NCI-H146 treated with DMSO at 0.1 percent for 48 hours (cell line): Measurements from ENCODE around the gene DPH1.
A peak's percentile ranks its signal among the peaks of the same experiment; 100 is the strongest.

Experiments used
- DNase-seq: peaks from one replicate; lab custom pipeline; 2025; ENCODE audit not compliant: unreplicated experiment; lab: John Stamatoyannopoulos, UW

The DPH1 gene

GRCh38 chr17:2076087-2076984 is 46.4 kb downstream of the DPH1 start:
- peak; percentile 33 for DNase-seq

GRCh38 chr17:2077040-2077439 is 47.1 kb downstream of the DPH1 start:
- DNase-seq: no peak

- no peak for DNase-seq
These were observed 51.6 kb downstream of the DPH1 start for GRCh38 chr17:2081564-2081963.

- DNase-seq: no peak
These were observed 52.2 kb downstream of the DPH1 start for GRCh38 chr17:2082003-2082781.

- no peak for DNase-seq
These were observed 53.7 kb downstream of the DPH1 start for GRCh38 chr17:2083613-2084035.

GRCh38 chr17:2084036-2084765 is 54.2 kb downstream of the DPH1 start:
- no peak for DNase-seq

GRCh38 chr17:2084766-2085647 is 55.1 kb downstream of the DPH1 start:
- no peak for DNase-seq

GRCh38 chr17:2085648-2085949 is 55.6 kb downstream of the DPH1 start:
- DNase-seq: no peak

GRCh38 chr17:2086306-2086705 is 56.4 kb downstream of the DPH1 start:
- no peak for DNase-seq

GRCh38 chr17:2087597-2088211 is 57.8 kb downstream of the DPH1 start:
- no peak for DNase-seq

GRCh38 chr17:2089021-2089422 is 59.1 kb downstream of the DPH1 start:
- no peak for DNase-seq

GRCh38 chr17:2090210-2090641 is 60.3 kb downstream of the DPH1 start:
- DNase-seq: no peak

- no peak for DNase-seq
These were observed 61.0 kb downstream of the DPH1 start for GRCh38 chr17:2090804-2091534.

- DNase-seq: no peak
These were observed 62.3 kb downstream of the DPH1 start for GRCh38 chr17:2092253-2092652.

- DNase-seq: no peak
These were observed 63.4 kb downstream of the DPH1 start for GRCh38 chr17:2093349-2093748.
